H1 (cell line): ENCODE measurements around the gene TACC2.

Source experiments
- CBX5 ChIP-seq: fragments of 300-800, 300-1000 bp; sonication (generic); IDR thresholded peaks from 2 replicates; pipeline ENCODE4 v1.7.1; 2016; ENCODE audit warnings: antibody characterized with exemption, low read length, low read depth
- CTCF ChIP-seq, 3 experiments: IDR thresholded peaks; 1 replicate in 2 of 3; 2 replicates in 1 of 3; pipeline versions ENCODE4 v1.5.1 to v1.6.1; 2011; ENCODE audit warnings: low read length in 3 of 3, mild to moderate bottlenecking in 3 of 3, inconsistent platforms in 2 of 3, low read depth in 1 of 3, moderate library complexity in 1 of 3; ENCODE audit not compliant: insufficient read depth in 1 of 3; ENCODE audit errors: control extremely low read depth in 1 of 3
- POLR2A ChIP-seq, 2 experiments: IDR thresholded peaks; 1 replicate in 1 of 2; 2 replicates in 1 of 2; pipeline ENCODE4 v1.6.1; 2011; ENCODE audit warnings: low read depth in 2 of 2, low read length in 2 of 2, mild to moderate bottlenecking in 2 of 2; ENCODE audit errors: control extremely low read depth in 1 of 2
- POLR2AphosphoS5 ChIP-seq: IDR thresholded peaks from 2 replicates; pipeline ENCODE4 v1.6.1; 2011; ENCODE audit warnings: low read depth, low read length
- SIN3A ChIP-seq, 2 experiments: IDR thresholded peaks in 1 of 2; conservative IDR thresholded peaks in 1 of 2; 2 replicates each; pipeline ENCODE4 v1.6.1; 2011 to 2012; ENCODE audit warnings: low read length in 2 of 2, improper control_type of control experiment in 1 of 2, low read depth in 1 of 2, mild to moderate bottlenecking in 1 of 2
- SRF ChIP-seq: IDR thresholded peaks from 2 replicates; pipeline ENCODE4 v1.6.1; 2011; ENCODE audit warnings: mild to moderate bottlenecking, low read depth, low read length, moderate library complexity

DNA sequence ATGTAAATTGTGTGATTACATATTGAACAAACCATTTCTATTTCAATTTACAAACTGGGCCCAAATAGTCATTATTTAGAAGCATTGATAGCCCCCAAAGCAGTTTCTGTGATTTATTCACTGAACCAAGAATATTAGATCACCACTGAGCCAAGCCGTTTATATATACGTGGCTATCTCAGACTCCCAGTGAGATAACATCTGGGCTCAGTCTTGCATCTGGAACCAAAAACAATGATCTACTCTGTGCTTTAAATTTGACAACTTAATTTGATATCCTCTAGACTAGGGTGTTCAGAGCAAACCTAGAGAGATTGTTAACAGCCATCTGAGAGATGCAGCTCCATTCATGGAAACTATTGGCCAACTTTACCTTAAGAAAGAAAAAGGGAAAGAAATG is 240.7 kb downstream of the TACC2 start:
- no peak for TF ChIP-seq SRF
- TF ChIP-seq POLR2A (IDR thresholded peaks at IDR 0.05; ENCODE audit: control extremely low read depth in 1 of 2, low read depth in 2 of 2, low read length in 2 of 2), result no peak
- no peak for TF ChIP-seq POLR2AphosphoS5
- no peak for TF ChIP-seq CTCF (IDR thresholded peaks at IDR 0.05; ENCODE audit: control extremely low read depth in 1 of 3, insufficient read depth in 1 of 3, low read depth in 1 of 3, low read length in 3 of 3)
- no peak for TF ChIP-seq SIN3A (conservative IDR thresholded peaks at IDR 0.05 in 1 of 2, IDR thresholded peaks at IDR 0.05 in 1 of 2; ENCODE audit: low read depth in 1 of 2, low read length in 2 of 2)
- TF ChIP-seq CBX5, result no peak
